HG03060 (cell line): ENCODE measurements around the gene MEOX1.

ENCODE experiments used
- ATAC-seq: cut with Tn5 transposase; IDR thresholded peaks from one replicate; pipeline ENCODE4 v1.9.1; 2021; ENCODE audit warnings: low read depth, moderate number of reproducible peaks; ENCODE audit not compliant: unreplicated experiment

The MEOX1 gene

GRCh38 chr17:43597624-43598356 is 63.9 kb downstream of the MEOX1 start:
- ATAC-seq = no peak

GRCh38 chr17:43595466-43595865 is 66.3 kb downstream of the MEOX1 start:
- no peak for ATAC-seq

GRCh38 chr17:43591779-43592562 is 69.8 kb downstream of the MEOX1 start:
- no peak for ATAC-seq

- ATAC-seq = no peak
These were observed 70.7 kb downstream of the MEOX1 start for GRCh38 chr17:43591001-43591400.
